Measurements from ENCODE around the gene MPP2. TPM values are rescaled to one million over a fixed set of nuclear protein-coding genes. Genes with fewer than 3 reads are reported as not detected.

Gene MPP2
- total and polyA plus RNA-seq, 2 of the 13 experiments (the other 11 are each of a cell fraction or from before 2014, with no cell fraction given) = 0.20 to 1.7 TPM

DNA sequence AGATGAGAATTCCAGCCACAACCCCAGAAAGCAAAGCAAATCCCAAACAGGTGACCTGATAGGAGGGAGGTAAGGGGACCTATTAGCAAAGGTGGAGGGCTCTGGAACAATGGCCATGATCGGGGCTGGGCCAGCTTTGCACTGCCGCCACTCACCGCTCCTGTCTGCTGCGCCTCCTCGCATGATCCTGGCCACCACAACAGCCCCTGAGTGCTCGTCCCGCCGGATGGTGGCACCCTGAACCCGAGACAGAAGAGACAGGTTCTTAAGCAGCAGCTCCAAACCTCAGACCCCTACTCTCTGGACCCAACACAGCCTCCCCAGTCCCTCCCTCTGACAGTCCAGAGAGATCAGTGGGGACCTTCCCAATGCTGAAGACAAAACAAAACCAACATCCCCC lies 79.7 kb downstream of the MPP2 start:
- no peak for FAIRE-seq
- Histone ChIP-seq H3K27me3 (ENCODE audit: control insufficient read depth in 1 of 2, insufficient read depth in 2 of 2, low read length in 2 of 2) (peaks cover 1 to 19% of the 10 kb centered on the region in 2 experiments; a peak in 3 of 5 replicates), H2AFZ (ENCODE audit: low read length) (no peak overlapping the region), H4K20me1 (ENCODE audit: insufficient read depth, low read length) (no peaks in the 10 kb centered on the region), H3K27ac (ENCODE audit: extremely low read length, insufficient read depth, low read length) (no peak overlapping the region), H3K9ac (ENCODE audit: insufficient read depth, low read depth, low read length) (no peak overlapping the region), H3K36me3 (replicated peaks in 1 of 2; ENCODE audit: control insufficient read depth in 1 of 2, insufficient read depth in 2 of 2, low read length in 2 of 2) (no peaks in the 10 kb centered on the region; a peak in 1 of 5 replicates), H3K9me3 (ENCODE audit: low read length) (no peaks in the 10 kb centered on the region), H3K79me2 (ENCODE audit: insufficient read depth, low read length) (no peaks in the 10 kb centered on the region), H3K4me1 (ENCODE audit: insufficient read depth, low read length) (peaks cover 13% of the 10 kb centered on the region), H3K4me3 (replicated peaks in 1 of 3; ENCODE audit: insufficient read depth in 1 of 3, low read depth in 2 of 3, low read length in 3 of 3) (no peak overlapping the region), H3K4me2 (ENCODE audit: low read depth, low read length) (no peak overlapping the region)
- TF ChIP-seq SUZ12 (IDR thresholded peaks at IDR 0.05; ENCODE audit: low read depth, low read length) (no peak), ZBTB8A (CRISPR knock-in tag; IDR thresholded peaks at IDR 0.05; ENCODE audit: borderline replicate concordance, low read depth) (no peak), ZSCAN5A (CRISPR knock-in tag; IDR thresholded peaks at IDR 0.05; ENCODE audit: borderline replicate concordance) (no peak), MIXL1 (CRISPR knock-in tag; IDR thresholded peaks at IDR 0.05) (no peak), ADNP (CRISPR knock-in tag; IDR thresholded peaks at IDR 0.05) (no peak), ZNF724P (CRISPR knock-in tag; IDR thresholded peaks at IDR 0.05; ENCODE audit: borderline replicate concordance) (no peak), ZNF337 (CRISPR knock-in tag; IDR thresholded peaks at IDR 0.05; ENCODE audit: borderline replicate concordance, low read depth) (no peak), ZNF615 (CRISPR knock-in tag; IDR thresholded peaks at IDR 0.05; ENCODE audit: borderline replicate concordance) (no peak), CBX1 (IDR thresholded peaks at IDR 0.05; ENCODE audit: low read depth) (no peak), RFX1 (IDR thresholded peaks at IDR 0.05) (no peak), ARID2 (CRISPR knock-in tag; IDR thresholded peaks at IDR 0.05; ENCODE audit: borderline replicate concordance) (no peak), KDM6A (CRISPR knock-in tag; IDR thresholded peaks at IDR 0.05; ENCODE audit: low read depth) (no peak), MTF2 (CRISPR knock-in tag; IDR thresholded peaks at IDR 0.05; ENCODE audit: borderline replicate concordance) (no peak), ZFP36 (IDR thresholded peaks at IDR 0.05; ENCODE audit: borderline replicate concordance, low read depth, low read length, partially characterized antibody) (no peak), ZFP1 (CRISPR knock-in tag; IDR thresholded peaks at IDR 0.05) (no peak), ZBTB10 (CRISPR knock-in tag; IDR thresholded peaks at IDR 0.05; ENCODE audit: borderline replicate concordance) (no peak), ZNF616 (CRISPR knock-in tag; IDR thresholded peaks at IDR 0.05; ENCODE audit: low read depth) (no peak), ZNF431 (CRISPR knock-in tag; IDR thresholded peaks at IDR 0.05; ENCODE audit: borderline replicate concordance, low read depth) (no peak)
- TF ChIP-seq, protein P1, sequence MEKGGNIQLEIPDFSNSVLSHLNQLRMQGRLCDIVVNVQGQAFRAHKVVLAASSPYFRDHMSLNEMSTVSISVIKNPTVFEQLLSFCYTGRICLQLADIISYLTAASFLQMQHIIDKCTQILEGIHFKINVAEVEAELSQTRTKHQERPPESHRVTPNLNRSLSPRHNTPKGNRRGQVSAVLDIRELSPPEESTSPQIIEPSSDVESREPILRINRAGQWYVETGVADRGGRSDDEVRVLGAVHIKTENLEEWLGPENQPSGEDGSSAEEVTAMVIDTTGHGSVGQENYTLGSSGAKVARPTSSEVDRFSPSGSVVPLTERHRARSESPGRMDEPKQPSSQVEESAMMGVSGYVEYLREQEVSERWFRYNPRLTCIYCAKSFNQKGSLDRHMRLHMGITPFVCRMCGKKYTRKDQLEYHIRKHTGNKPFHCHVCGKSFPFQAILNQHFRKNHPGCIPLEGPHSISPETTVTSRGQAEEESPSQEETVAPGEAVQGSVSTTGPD (CRISPR knock-in tag; IDR thresholded peaks at IDR 0.05) = no peak
- ChIA-PET CTCF (ENCODE audit: low intra/inter-chr PET ratio, low total read pairs) (no interaction called here), POLR2A (no interaction called here)
- intact Hi-C loops (cut with micrococcal nuclease; ENCODE audit: unreplicated experiment) = no loop called here
- no peak for ATAC-seq
- no TSS peak for BruUV-seq (replicated peaks)
- no peak for DNase-seq (ENCODE audit: low spot score)
- in situ Hi-C loops (cut with HindIII; ENCODE audit: extremely low pct_ligation_motif_present, low pct_unique_long_range_greater_than_20kb) = no loop called here
- 90% methylated on average over 9 of the region's 9 CpGs for WGBS (ENCODE audit: low lambda C conversion rate)

Data from HepG2 (cell line).